Measurements from ENCODE around the gene IL2RA.

IL2RA gene

GRCh38 chr10:6023661-6024333 is 38.4 kb downstream of the IL2RA start:
- Histone ChIP-seq H3K9ac (ENCODE audit: insufficient read length) (no peak overlapping the region), H3K36me3 (ENCODE audit: insufficient read depth, low read length) (no peaks in the 10 kb centered on the region), H3K9me3 (ENCODE audit: low read depth, low read length) (no peaks in the 10 kb centered on the region), H3K4me3 (no peak overlapping the region), H3K27ac (no peak overlapping the region)
- DNase-seq (ENCODE audit: low read depth, low spot score) = no peak
- no peak for TF ChIP-seq FOXP2 (optimal IDR thresholded peaks at IDR 0.05; ENCODE audit: control extremely low read depth, extremely low read length, insufficient read depth)
- no peak for TF ChIP-seq EZH2 (IDR thresholded peaks at IDR 0.05)
- no peak for TF ChIP-seq POLR2AphosphoS5 (IDR thresholded peaks at IDR 0.05; ENCODE audit: borderline replicate concordance, low read depth, low read length)

- Histone ChIP-seq H3K27ac (no peak overlapping the region), H3K9ac (ENCODE audit: insufficient read length) (no peak overlapping the region), H3K9me3 (ENCODE audit: low read depth, low read length) (no peaks in the 10 kb centered on the region), H3K36me3 (ENCODE audit: insufficient read depth, low read length) (no peaks in the 10 kb centered on the region), H3K4me3 (no peak overlapping the region)
- no peak for TF ChIP-seq EZH2 (IDR thresholded peaks at IDR 0.05)
- DNase-seq (ENCODE audit: low read depth, low spot score) = no peak
These were observed 39.5 kb downstream of the IL2RA start for GRCh38 chr10:6022660-6023059.

- Histone ChIP-seq H3K36me3 (ENCODE audit: insufficient read depth, low read length) (no peaks in the 10 kb centered on the region), H3K27ac (no peak overlapping the region), H3K9me3 (ENCODE audit: low read depth, low read length) (no peaks in the 10 kb centered on the region), H3K4me3 (no peak overlapping the region), H3K9ac (ENCODE audit: insufficient read length) (no peak overlapping the region)
- no peak for TF ChIP-seq EZH2 (IDR thresholded peaks at IDR 0.05)
- TF ChIP-seq POLR2AphosphoS5 (IDR thresholded peaks at IDR 0.05; ENCODE audit: borderline replicate concordance, low read depth, low read length) = no peak
- TF ChIP-seq FOXP2 (optimal IDR thresholded peaks at IDR 0.05; ENCODE audit: control extremely low read depth, extremely low read length, insufficient read depth) = no peak
- no peak for DNase-seq (ENCODE audit: low read depth, low spot score)
These were observed 41.3 kb downstream of the IL2RA start for GRCh38 chr10:6020826-6021225.

- Histone ChIP-seq H3K36me3 (ENCODE audit: insufficient read depth, low read length) (no peaks in the 10 kb centered on the region), H3K9ac (ENCODE audit: insufficient read length) (no peak overlapping the region), H3K9me3 (ENCODE audit: low read depth, low read length) (no peaks in the 10 kb centered on the region), H3K27ac (no peak overlapping the region), H3K4me3 (no peak overlapping the region)
- no peak for TF ChIP-seq FOXP2 (optimal IDR thresholded peaks at IDR 0.05; ENCODE audit: control extremely low read depth, extremely low read length, insufficient read depth)
- no peak for TF ChIP-seq EZH2 (IDR thresholded peaks at IDR 0.05)
- TF ChIP-seq POLR2AphosphoS5 (IDR thresholded peaks at IDR 0.05; ENCODE audit: borderline replicate concordance, low read depth, low read length) = no peak
- DNase-seq (ENCODE audit: low read depth, low spot score) = no peak
These were observed 42.4 kb downstream of the IL2RA start for GRCh38 chr10:6019796-6020195.

GRCh38 chr10:6019010-6019782 is 43.0 kb downstream of the IL2RA start:
- Histone ChIP-seq H3K9me3 (ENCODE audit: low read depth, low read length) (no peaks in the 10 kb centered on the region), H3K27ac (no peak overlapping the region), H3K9ac (ENCODE audit: insufficient read length) (no peak overlapping the region), H3K4me3 (no peak overlapping the region), H3K36me3 (ENCODE audit: insufficient read depth, low read length) (no peaks in the 10 kb centered on the region)
- TF ChIP-seq EZH2 (IDR thresholded peaks at IDR 0.05) = no peak
- no peak for TF ChIP-seq POLR2AphosphoS5 (IDR thresholded peaks at IDR 0.05; ENCODE audit: borderline replicate concordance, low read depth, low read length)
- TF ChIP-seq FOXP2 (optimal IDR thresholded peaks at IDR 0.05; ENCODE audit: control extremely low read depth, extremely low read length, insufficient read depth) = no peak
- no peak for DNase-seq (ENCODE audit: low read depth, low spot score)

GRCh38 chr10:6018422-6018821 is 43.7 kb downstream of the IL2RA start:
- H3K9me3 ChIP-seq (ENCODE audit: low read depth, low read length) = no peaks in the 10 kb centered on the region
- H3K4me3 ChIP-seq = no peak overlapping the region
- H3K27ac ChIP-seq = no peak overlapping the region
- H3K36me3 ChIP-seq (ENCODE audit: insufficient read depth, low read length) = no peaks in the 10 kb centered on the region
- TF ChIP-seq EZH2 (IDR thresholded peaks at IDR 0.05) (no peak), POLR2AphosphoS5 (IDR thresholded peaks at IDR 0.05; ENCODE audit: borderline replicate concordance, low read depth, low read length) (no peak), FOXP2 (optimal IDR thresholded peaks at IDR 0.05; ENCODE audit: control extremely low read depth, extremely low read length, insufficient read depth) (no peak)
- no peak overlapping the region for H3K9ac ChIP-seq (ENCODE audit: insufficient read length)
- no peak for DNase-seq (ENCODE audit: low read depth, low spot score)

GRCh38 chr10:6017781-6018354 is 44.3 kb downstream of the IL2RA start:
- no peaks in the 10 kb centered on the region for H3K9me3 ChIP-seq (ENCODE audit: low read depth, low read length)
- no peak for DNase-seq (ENCODE audit: low read depth, low spot score)
- no peaks in the 10 kb centered on the region for H3K36me3 ChIP-seq (ENCODE audit: insufficient read depth, low read length)

GRCh38 chr10:6014241-6014761 is 47.9 kb downstream of the IL2RA start:
- H3K9ac ChIP-seq (ENCODE audit: insufficient read length) = no peak overlapping the region
- TF ChIP-seq POLR2AphosphoS5 (IDR thresholded peaks at IDR 0.05; ENCODE audit: borderline replicate concordance, low read depth, low read length) = no peak
- no peak for TF ChIP-seq FOXP2 (optimal IDR thresholded peaks at IDR 0.05; ENCODE audit: control extremely low read depth, extremely low read length, insufficient read depth)
- no peak for TF ChIP-seq EZH2 (IDR thresholded peaks at IDR 0.05)
- no peak for DNase-seq (ENCODE audit: low read depth, low spot score)
- no peak overlapping the region for H3K4me3 ChIP-seq
- no peaks in the 10 kb centered on the region for H3K36me3 ChIP-seq (ENCODE audit: insufficient read depth, low read length)
- H3K27ac ChIP-seq = no peak overlapping the region
- no peaks in the 10 kb centered on the region for H3K9me3 ChIP-seq (ENCODE audit: low read depth, low read length)

More at GRCh38 chr10:6017781-6018354, 44.3 kb downstream of the IL2RA start:
- Histone ChIP-seq H3K27ac (no peak overlapping the region), H3K4me3 (no peak overlapping the region), H3K9ac (ENCODE audit: insufficient read length) (no peak overlapping the region)
- TF ChIP-seq EZH2 (IDR thresholded peaks at IDR 0.05) (no peak), FOXP2 (optimal IDR thresholded peaks at IDR 0.05; ENCODE audit: control extremely low read depth, extremely low read length, insufficient read depth) (no peak), POLR2AphosphoS5 (IDR thresholded peaks at IDR 0.05; ENCODE audit: borderline replicate concordance, low read depth, low read length) (no peak)
